BLaER1 treated with 17β-estradiol and CSF1 and Interleukin-3, amounts not matched to agents 10 nM and 100 nM (cell line): ENCODE results near the gene ACTR3C.

ENCODE experiments used
- H3K27ac ChIP-seq, 11 experiments: shearing (Covaris generic); formaldehyde crosslinking; 2 replicates each; pipeline ENCODE4 v1.8.1; 2022
- H3K27me3 ChIP-seq, 11 experiments: shearing (Covaris generic); formaldehyde crosslinking; 2 replicates each; pipeline ENCODE4 v1.8.1; 2022
- H3K36me3 ChIP-seq, 11 experiments: shearing (Covaris generic); formaldehyde crosslinking; 2 replicates each; pipeline ENCODE4 v1.8.1; 2022
- H3K4me1 ChIP-seq, 10 experiments: shearing (Covaris generic); formaldehyde crosslinking; 2 replicates each; pipeline ENCODE4 v1.8.1; 2022
- H3K4me2 ChIP-seq, 11 experiments: shearing (Covaris generic); formaldehyde crosslinking; 2 replicates each; pipeline ENCODE4 v1.8.1; 2022
- H3K4me3 ChIP-seq, 10 experiments: shearing (Covaris generic); formaldehyde crosslinking; 2 replicates each; pipeline ENCODE4 v1.8.1; 2022
- H3K9ac ChIP-seq, 11 experiments: shearing (Covaris generic); formaldehyde crosslinking; 2 replicates each; pipeline ENCODE4 v1.8.1; 2022
- H3K9me3 ChIP-seq, 11 experiments: shearing (Covaris generic); formaldehyde crosslinking; replicated peaks in 1 of 11; 2 replicates each; pipeline ENCODE4 v1.8.1; 2022
- H4K20me1 ChIP-seq, 11 experiments: shearing (Covaris generic); formaldehyde crosslinking; 2 replicates each; pipeline ENCODE4 v1.8.1; 2022
- Cebpa-rat ChIP-seq, 11 experiments: shearing (Covaris generic); IDR thresholded peaks; 2 replicates each; pipeline ENCODE4 v1.8.1; 2022

ACTR3C gene

GRCh38 chr7:150341263-150342120 is 18.1 kb upstream of the ACTR3C start, which contains the start of gene RARRES2:
Gene RARRES2 (minus strand): TSS chr7:150341629. CDS start chr7:150340609, 1,020 bp downstream.
- no peaks in the 10 kb centered on the region; a peak in 2 of 22 replicates for H4K20me1 ChIP-seq
- H3K27me3 ChIP-seq, result peaks cover 14 to 35% (median 28%) of the 10 kb centered on the region in 11 experiments
- no peak within 1 kb of the TSS for H3K27ac ChIP-seq
- H3K4me1 ChIP-seq, result peaks cover 0 to 6% (median 0%) of the 10 kb centered on the region in 10 experiments; a peak in 1 of 20 replicates
- TF ChIP-seq Cebpa-rat (IDR thresholded peaks at IDR 0.05), result no peak
- H3K9ac ChIP-seq, result no peak within 1 kb of the TSS
- H3K9me3 ChIP-seq, result peaks cover 25 to 53% (median 44%) of the 10 kb centered on the region in 11 experiments
- H3K36me3 ChIP-seq, result no peaks in the 10 kb centered on the region
- H3K4me2 ChIP-seq, result no peak within 1 kb of the TSS
- H3K4me3 ChIP-seq, result no peak within 1 kb of the TSS

DNA sequence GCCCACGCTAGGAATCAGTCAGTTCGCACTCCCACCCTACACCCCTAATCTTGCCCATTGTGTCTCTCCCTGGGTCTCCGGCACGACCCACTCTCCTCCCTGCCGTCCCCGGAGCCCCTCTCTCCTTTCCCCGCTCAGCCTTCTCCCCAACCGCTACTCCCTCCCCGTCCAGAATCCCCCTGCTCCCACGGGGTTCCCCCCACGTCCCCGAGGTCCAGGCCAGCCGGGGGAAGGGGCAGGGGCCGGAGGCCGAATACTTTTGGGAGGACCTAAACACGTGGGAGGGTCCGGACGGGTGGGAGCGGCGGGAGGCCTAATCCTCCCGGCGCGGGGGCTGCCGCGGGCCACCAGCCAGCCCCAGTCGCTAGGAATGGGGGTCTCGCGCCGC is 17.5 kb upstream of the ACTR3C start:
- Histone ChIP-seq H3K27me3 (peaks cover 14 to 35% (median 28%) of the 10 kb centered on the region in 11 experiments), H3K4me2 (no peak overlapping the region), H3K9me3 (peaks cover 24 to 48% (median 42%) of the 10 kb centered on the region in 11 experiments), H3K9ac (no peak overlapping the region), H3K36me3 (no peaks in the 10 kb centered on the region), H3K4me1 (peaks cover 0 to 6% (median 0%) of the 10 kb centered on the region in 10 experiments; a peak in 1 of 20 replicates), H3K27ac (no peak overlapping the region), H3K4me3 (no peak overlapping the region), H4K20me1 (no peaks in the 10 kb centered on the region; a peak in 2 of 22 replicates)
- no peak for TF ChIP-seq Cebpa-rat (IDR thresholded peaks at IDR 0.05)

DNA sequence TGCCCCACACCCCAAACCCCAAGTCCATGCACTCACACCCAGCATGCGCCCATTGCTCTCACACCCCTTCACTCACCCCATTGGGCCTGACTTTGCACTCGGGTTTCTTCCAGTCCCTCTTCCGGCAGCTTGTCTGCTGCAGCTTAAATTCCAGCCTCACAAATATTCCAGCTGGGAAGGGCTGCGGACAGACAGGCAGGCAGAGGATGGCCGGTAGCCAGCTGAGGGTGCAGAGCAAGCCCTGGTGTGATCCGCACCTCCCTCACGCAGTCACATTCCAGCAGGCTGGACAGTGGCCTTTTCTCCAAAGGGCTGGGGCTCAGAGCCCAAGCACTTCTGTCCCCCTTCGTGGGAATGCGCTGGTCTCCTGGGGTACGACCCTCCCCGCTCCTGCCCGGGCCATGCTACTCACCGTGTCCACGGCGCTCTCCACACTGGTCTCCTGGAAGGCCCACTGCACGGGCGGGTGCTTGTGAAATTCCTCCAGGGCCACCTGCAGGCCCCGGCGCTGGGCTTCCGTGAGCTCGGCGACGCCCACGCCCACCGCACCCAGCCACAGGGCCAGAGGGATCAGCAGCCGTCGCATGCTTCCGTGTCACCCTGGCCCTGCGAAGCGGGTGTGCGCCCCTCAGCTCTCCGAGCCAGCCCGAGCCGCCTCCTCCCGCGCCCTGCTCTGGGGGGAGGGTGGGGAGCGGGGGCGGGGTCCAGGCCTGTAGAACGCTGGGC is 16.8 kb upstream of the ACTR3C start:
- Histone ChIP-seq H3K27me3 (peaks cover 14 to 35% (median 28%) of the 10 kb centered on the region in 11 experiments), H3K4me2 (no peak overlapping the region), H3K4me1 (peaks cover 0 to 6% (median 0%) of the 10 kb centered on the region in 10 experiments; a peak in 1 of 20 replicates), H3K9me3 (peaks cover 24 to 41% (median 38%) of the 10 kb centered on the region in 11 experiments), H3K36me3 (no peaks in the 10 kb centered on the region), H4K20me1 (no peaks in the 10 kb centered on the region; a peak in 2 of 22 replicates), H3K4me3 (no peak overlapping the region), H3K9ac (no peak overlapping the region), H3K27ac (no peak overlapping the region)
- TF ChIP-seq Cebpa-rat (IDR thresholded peaks at IDR 0.05), result no peak

- Histone ChIP-seq H3K4me2 (no peak overlapping the region), H3K27me3 (peaks cover 14 to 35% (median 28%) of the 10 kb centered on the region in 11 experiments), H3K4me1 (peaks cover 0 to 6% (median 0%) of the 10 kb centered on the region in 10 experiments; a peak in 1 of 20 replicates), H3K9me3 (peaks cover 16 to 33% (median 31%) of the 10 kb centered on the region in 11 experiments), H3K9ac (no peak overlapping the region), H4K20me1 (no peaks in the 10 kb centered on the region; a peak in 2 of 22 replicates), H3K36me3 (no peaks in the 10 kb centered on the region), H3K4me3 (no peak overlapping the region), H3K27ac (no peak overlapping the region)
- TF ChIP-seq Cebpa-rat (IDR thresholded peaks at IDR 0.05), result no peak
These were observed 16.1 kb upstream of the ACTR3C start for GRCh38 chr7:150339409-150339809.

DNA sequence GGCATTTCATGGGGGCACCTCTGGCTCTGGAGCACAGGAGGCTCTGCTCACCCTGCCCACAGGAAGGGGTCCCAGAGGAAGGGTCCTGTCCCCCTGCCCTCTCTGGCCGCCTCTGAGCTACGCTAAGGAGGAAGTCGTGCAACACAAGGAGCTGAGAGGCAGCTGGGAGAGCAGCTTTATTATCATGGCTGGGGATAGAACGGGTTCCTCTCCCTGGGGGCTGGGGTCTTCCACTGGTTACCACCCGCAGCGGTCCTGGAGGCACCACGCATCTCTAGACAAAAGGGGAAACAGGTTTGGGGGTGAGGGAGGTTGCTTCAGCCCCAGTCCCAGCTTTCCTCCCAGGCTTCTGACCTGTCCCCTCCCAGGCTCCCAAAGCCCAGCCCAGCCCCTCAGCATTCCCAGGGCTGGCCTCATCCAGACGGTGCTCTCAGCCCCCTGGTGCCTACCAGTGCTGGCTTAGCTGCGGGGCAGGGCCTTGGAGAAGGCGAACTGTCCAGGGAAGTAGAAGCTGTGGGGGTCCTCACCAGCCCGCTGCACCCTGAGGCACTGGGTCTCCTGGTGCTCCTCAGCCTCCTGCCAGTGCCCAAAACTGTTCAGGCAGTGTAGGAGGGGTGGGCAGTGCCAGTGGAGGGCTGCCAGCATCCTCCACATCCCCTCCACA is 15.0 kb upstream of the ACTR3C start:
- no peak for TF ChIP-seq Cebpa-rat (IDR thresholded peaks at IDR 0.05)
- no peak overlapping the region for H3K9ac ChIP-seq
- no peak overlapping the region for H3K4me3 ChIP-seq

GRCh38 chr7:150337659-150338081 is 14.3 kb upstream of the ACTR3C start:
- Histone ChIP-seq H3K9ac (no peak overlapping the region), H3K4me3 (no peak overlapping the region), H3K4me1 (peaks cover 0 to 6% (median 0%) of the 10 kb centered on the region in 10 experiments; a peak in 1 of 20 replicates), H3K36me3 (no peaks in the 10 kb centered on the region), H3K27me3 (peaks cover 14 to 35% (median 28%) of the 10 kb centered on the region in 11 experiments), H3K9me3 (peaks cover 0 to 17% (median 15%) of the 10 kb centered on the region in 11 experiments; a peak in 17 of 22 replicates), H3K4me2 (no peak overlapping the region), H3K27ac (no peak overlapping the region), H4K20me1 (no peaks in the 10 kb centered on the region; a peak in 2 of 22 replicates)
- no peak for TF ChIP-seq Cebpa-rat (IDR thresholded peaks at IDR 0.05)

More for the DNA sequence above, 15.0 kb upstream of the ACTR3C start:
- H3K4me1 ChIP-seq, result peaks cover 0 to 6% (median 0%) of the 10 kb centered on the region in 10 experiments; a peak in 1 of 20 replicates
- no peak overlapping the region for H3K27ac ChIP-seq
- no peaks in the 10 kb centered on the region; a peak in 2 of 22 replicates for H4K20me1 ChIP-seq
- no peak overlapping the region for H3K4me2 ChIP-seq
- H3K36me3 ChIP-seq, result no peaks in the 10 kb centered on the region
- peaks cover 5 to 23% (median 21%) of the 10 kb centered on the region in 11 experiments for H3K9me3 ChIP-seq
- peaks cover 14 to 35% (median 28%) of the 10 kb centered on the region in 11 experiments for H3K27me3 ChIP-seq

GRCh38 chr7:150337179-150337578 is 13.8 kb upstream of the ACTR3C start:
- peaks cover 14 to 34% (median 27%) of the 10 kb centered on the region in 11 experiments for H3K27me3 ChIP-seq
- H3K36me3 ChIP-seq, result no peaks in the 10 kb centered on the region
- no peaks in the 10 kb centered on the region; a peak in 2 of 22 replicates for H4K20me1 ChIP-seq
- H3K27ac ChIP-seq, result no peak overlapping the region
- peaks cover 0 to 12% (median 10%) of the 10 kb centered on the region in 11 experiments; a peak in 15 of 22 replicates for H3K9me3 ChIP-seq
- no peak overlapping the region for H3K9ac ChIP-seq
- H3K4me2 ChIP-seq, result no peak overlapping the region
- H3K4me3 ChIP-seq, result no peak overlapping the region
- no peak for TF ChIP-seq Cebpa-rat (IDR thresholded peaks at IDR 0.05)
- H3K4me1 ChIP-seq, result peaks cover 0 to 6% (median 0%) of the 10 kb centered on the region in 10 experiments; a peak in 1 of 20 replicates

DNA sequence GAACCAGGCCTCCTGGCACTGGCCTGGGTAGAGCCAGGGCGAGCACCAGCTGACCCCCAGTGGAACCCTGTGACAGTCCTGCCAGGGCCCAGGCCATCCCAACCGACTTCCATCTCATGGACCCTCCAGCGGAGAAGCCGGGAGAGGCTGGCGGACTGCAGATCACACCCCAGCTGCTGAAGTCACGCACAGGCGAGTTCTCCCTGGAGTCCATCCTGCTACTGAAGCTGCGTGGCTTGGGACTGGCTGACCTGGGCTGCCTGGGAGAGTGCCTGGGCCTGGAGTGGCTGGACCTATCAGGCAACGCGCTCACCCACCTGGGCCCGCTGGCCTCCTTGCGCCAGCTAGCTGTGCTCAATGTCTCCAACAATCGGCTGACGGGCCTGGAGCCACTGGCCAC is 13.4 kb upstream of the ACTR3C start:
- no peak overlapping the region for H3K4me2 ChIP-seq
- no peak overlapping the region for H3K9ac ChIP-seq
- peaks cover 14 to 30% (median 23%) of the 10 kb centered on the region in 11 experiments for H3K27me3 ChIP-seq
- no peak overlapping the region for H3K27ac ChIP-seq
- H4K20me1 ChIP-seq, result no peaks in the 10 kb centered on the region; a peak in 2 of 22 replicates
- H3K9me3 ChIP-seq, result peaks cover 0 to 8% (median 6%) of the 10 kb centered on the region in 11 experiments; a peak in 13 of 22 replicates
- peaks cover 0 to 6% (median 0%) of the 10 kb centered on the region in 10 experiments; a peak in 1 of 20 replicates for H3K4me1 ChIP-seq
- no peaks in the 10 kb centered on the region for H3K36me3 ChIP-seq
- no peak for TF ChIP-seq Cebpa-rat (IDR thresholded peaks at IDR 0.05)
- no peak overlapping the region for H3K4me3 ChIP-seq
